Measurements from ENCODE around the gene REX1BD. TPM values are rescaled to one million over a fixed set of nuclear protein-coding genes. Genes with fewer than 3 reads are reported as not detected.

REX1BD gene
- total and polyA plus RNA-seq, 2 of the 13 experiments (the other 11 are each of a cell fraction or from before 2014, with no cell fraction given), result 7.5 to 25.4 TPM

DNA sequence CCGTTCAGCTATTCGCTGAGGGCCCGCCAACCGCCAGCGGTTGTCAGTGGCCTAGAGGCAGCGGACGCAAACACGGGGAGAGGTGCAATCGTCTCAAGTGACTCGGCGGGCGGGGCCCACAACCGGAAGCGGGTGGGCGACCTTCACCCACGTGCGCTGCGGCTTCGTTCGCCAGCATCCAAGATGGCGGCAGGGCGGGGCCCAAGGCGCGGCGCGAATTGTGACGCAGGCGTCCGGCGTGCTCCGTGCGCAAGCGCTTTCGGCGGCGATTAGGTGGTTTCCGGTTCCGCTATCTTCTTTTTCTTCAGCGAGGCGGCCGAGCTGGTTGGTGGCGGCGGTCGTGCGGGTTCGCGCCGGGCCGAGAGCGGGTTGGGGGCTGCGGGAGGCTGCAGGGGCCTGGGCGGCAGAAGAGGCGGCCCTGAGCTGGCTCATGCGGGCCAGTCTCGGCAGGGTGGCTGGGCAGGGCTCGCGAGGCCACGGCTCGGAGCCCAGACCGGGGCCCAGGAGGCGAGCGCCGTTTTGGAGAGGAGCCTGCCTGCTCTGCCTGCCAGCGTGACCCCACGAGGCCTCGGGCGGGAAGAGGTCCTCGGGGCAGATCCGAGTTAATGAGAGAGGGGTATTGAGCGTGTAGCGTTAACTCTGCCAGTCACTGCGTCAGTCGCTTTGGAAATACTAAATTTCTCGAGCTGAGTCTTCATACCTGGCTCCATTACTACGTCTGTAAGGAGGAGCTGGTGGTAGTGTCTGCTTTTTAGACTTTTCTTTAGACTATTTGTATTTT is 16.8 kb upstream of the REX1BD start, which contains the start of gene UBA52 (continued):
- TF ChIP-seq, protein P1, sequence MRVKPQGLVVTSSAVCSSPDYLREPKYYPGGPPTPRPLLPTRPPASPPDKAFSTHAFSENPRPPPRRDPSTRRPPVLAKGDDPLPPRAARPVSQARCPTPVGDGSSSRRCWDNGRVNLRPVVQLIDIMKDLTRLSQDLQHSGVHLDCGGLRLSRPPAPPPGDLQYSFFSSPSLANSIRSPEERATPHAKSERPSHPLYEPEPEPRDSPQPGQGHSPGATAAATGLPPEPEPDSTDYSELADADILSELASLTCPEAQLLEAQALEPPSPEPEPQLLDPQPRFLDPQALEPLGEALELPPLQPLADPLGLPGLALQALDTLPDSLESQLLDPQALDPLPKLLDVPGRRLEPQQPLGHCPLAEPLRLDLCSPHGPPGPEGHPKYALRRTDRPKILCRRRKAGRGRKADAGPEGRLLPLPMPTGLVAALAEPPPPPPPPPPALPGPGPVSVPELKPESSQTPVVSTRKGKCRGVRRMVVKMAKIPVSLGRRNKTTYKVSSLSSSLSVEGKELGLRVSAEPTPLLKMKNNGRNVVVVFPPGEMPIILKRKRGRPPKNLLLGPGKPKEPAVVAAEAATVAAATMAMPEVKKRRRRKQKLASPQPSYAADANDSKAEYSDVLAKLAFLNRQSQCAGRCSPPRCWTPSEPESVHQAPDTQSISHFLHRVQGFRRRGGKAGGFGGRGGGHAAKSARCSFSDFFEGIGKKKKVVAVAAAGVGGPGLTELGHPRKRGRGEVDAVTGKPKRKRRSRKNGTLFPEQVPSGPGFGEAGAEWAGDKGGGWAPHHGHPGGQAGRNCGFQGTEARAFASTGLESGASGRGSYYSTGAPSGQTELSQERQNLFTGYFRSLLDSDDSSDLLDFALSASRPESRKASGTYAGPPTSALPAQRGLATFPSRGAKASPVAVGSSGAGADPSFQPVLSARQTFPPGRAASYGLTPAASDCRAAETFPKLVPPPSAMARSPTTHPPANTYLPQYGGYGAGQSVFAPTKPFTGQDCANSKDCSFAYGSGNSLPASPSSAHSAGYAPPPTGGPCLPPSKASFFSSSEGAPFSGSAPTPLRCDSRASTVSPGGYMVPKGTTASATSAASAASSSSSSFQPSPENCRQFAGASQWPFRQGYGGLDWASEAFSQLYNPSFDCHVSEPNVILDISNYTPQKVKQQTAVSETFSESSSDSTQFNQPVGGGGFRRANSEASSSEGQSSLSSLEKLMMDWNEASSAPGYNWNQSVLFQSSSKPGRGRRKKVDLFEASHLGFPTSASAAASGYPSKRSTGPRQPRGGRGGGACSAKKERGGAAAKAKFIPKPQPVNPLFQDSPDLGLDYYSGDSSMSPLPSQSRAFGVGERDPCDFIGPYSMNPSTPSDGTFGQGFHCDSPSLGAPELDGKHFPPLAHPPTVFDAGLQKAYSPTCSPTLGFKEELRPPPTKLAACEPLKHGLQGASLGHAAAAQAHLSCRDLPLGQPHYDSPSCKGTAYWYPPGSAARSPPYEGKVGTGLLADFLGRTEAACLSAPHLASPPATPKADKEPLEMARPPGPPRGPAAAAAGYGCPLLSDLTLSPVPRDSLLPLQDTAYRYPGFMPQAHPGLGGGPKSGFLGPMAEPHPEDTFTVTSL (CRISPR knock-in tag; IDR thresholded peaks at IDR 0.05; ENCODE audit: borderline replicate concordance), result no peak
- TF ChIP-seq ZC3H4 (CRISPR knock-in tag; IDR thresholded peaks at IDR 0.05; ENCODE audit: borderline replicate concordance), result no peak; the same call in 1 of the 2 replicates
- peak; percentile 86; the same call in 1 of the 2 replicates for TF ChIP-seq EED (CRISPR knock-in tag; IDR thresholded peaks at IDR 0.05)
- TF ChIP-seq, protein P2, sequence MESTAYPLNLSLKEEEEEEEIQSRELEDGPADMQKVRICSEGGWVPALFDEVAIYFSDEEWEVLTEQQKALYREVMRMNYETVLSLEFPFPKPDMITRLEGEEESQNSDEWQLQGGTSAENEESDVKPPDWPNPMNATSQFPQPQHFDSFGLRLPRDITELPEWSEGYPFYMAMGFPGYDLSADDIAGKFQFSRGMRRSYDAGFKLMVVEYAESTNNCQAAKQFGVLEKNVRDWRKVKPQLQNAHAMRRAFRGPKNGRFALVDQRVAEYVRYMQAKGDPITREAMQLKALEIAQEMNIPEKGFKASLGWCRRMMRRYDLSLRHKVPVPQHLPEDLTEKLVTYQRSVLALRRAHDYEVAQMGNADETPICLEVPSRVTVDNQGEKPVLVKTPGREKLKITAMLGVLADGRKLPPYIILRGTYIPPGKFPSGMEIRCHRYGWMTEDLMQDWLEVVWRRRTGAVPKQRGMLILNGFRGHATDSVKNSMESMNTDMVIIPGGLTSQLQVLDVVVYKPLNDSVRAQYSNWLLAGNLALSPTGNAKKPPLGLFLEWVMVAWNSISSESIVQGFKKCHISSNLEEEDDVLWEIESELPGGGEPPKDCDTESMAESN (CRISPR knock-in tag; conservative IDR thresholded peaks at IDR 0.05), result peak; percentile 90
- no peak for TF ChIP-seq SMARCE1 (IDR thresholded peaks at IDR 0.05; ENCODE audit: borderline replicate concordance)
- peak; percentile 80 for TF ChIP-seq RXRA (CRISPR knock-in tag; IDR thresholded peaks at IDR 0.05)
- TF ChIP-seq, protein P3, sequence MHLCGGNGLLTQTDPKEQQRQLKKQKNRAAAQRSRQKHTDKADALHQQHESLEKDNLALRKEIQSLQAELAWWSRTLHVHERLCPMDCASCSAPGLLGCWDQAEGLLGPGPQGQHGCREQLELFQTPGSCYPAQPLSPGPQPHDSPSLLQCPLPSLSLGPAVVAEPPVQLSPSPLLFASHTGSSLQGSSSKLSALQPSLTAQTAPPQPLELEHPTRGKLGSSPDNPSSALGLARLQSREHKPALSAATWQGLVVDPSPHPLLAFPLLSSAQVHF (CRISPR knock-in tag; IDR thresholded peaks at IDR 0.05), result no peak
- TF ChIP-seq ZNF552 (CRISPR knock-in tag; IDR thresholded peaks at IDR 0.05; ENCODE audit: borderline replicate concordance), result peak; percentile 78; the same call in 1 of the 2 replicates
- TF ChIP-seq, protein P4, sequence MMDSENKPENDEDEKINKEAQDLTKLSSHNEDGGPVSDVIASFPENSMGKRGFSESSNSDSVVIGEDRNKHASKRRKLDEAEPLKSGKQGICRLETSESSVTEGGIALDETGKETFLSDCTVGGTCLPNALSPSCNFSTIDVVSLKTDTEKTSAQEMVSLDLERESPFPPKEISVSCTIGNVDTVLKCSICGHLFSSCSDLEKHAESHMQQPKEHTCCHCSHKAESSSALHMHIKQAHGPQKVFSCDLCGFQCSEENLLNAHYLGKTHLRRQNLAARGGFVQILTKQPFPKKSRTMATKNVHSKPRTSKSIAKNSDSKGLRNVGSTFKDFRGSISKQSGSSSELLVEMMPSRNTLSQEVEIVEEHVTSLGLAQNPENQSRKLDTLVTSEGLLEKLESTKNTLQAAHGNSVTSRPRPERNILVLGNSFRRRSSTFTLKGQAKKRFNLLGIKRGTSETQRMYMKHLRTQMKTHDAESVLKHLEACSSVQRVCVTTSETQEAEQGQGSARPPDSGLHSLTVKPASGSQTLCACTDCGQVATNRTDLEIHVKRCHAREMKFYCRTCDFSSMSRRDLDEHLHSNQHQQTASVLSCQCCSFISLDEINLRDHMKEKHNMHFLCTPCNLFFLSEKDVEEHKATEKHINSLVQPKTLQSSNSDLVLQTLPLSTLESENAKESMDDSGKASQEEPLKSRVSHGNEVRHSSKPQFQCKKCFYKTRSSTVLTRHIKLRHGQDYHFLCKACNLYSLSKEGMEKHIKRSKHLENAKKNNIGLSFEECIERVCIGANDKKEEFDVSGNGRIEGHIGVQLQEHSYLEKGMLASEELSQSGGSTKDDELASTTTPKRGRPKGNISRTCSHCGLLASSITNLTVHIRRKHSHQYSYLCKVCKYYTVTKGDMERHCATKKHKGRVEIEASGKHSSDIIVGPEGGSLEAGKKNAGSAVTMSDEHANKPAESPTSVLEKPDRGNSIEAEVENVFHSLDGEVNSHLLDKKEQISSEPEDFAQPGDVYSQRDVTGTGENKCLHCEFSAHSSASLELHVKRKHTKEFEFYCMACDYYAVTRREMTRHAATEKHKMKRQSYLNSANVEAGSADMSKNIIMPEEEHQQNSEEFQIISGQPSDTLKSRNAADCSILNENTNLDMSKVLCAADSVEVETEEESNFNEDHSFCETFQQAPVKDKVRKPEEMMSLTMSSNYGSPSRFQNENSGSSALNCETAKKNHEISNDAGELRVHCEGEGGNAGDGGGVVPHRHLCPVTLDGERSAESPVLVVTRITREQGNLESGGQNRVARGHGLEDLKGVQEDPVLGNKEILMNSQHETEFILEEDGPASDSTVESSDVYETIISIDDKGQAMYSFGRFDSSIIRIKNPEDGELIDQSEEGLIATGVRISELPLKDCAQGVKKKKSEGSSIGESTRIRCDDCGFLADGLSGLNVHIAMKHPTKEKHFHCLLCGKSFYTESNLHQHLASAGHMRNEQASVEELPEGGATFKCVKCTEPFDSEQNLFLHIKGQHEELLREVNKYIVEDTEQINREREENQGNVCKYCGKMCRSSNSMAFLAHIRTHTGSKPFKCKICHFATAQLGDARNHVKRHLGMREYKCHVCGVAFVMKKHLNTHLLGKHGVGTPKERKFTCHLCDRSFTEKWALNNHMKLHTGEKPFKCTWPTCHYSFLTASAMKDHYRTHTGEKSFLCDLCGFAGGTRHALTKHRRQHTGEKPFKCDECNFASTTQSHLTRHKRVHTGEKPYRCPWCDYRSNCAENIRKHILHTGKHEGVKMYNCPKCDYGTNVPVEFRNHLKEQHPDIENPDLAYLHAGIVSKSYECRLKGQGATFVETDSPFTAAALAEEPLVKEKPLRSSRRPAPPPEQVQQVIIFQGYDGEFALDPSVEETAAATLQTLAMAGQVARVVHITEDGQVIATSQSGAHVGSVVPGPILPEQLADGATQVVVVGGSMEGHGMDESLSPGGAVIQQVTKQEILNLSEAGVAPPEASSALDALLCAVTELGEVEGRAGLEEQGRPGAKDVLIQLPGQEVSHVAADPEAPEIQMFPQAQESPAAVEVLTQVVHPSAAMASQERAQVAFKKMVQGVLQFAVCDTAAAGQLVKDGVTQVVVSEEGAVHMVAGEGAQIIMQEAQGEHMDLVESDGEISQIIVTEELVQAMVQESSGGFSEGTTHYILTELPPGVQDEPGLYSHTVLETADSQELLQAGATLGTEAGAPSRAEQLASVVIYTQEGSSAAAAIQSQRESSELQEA (CRISPR knock-in tag; IDR thresholded peaks at IDR 0.05; ENCODE audit: not compliant biosample characterization), result no peak
- no peak for TF ChIP-seq PLRG1 (conservative IDR thresholded peaks at IDR 0.05)
- no peak for TF ChIP-seq ZNF672 (CRISPR knock-in tag; IDR thresholded peaks at IDR 0.05)
- peak; percentile 86; the same call in 1 of the 2 replicates for TF ChIP-seq ZNF333 (CRISPR knock-in tag; IDR thresholded peaks at IDR 0.05; ENCODE audit: borderline replicate concordance)
